ENCODE data around the gene RIPOR2. TPM values are rescaled to one million over a fixed set of nuclear protein-coding genes. Genes with fewer than 3 reads are reported as not detected.
A peak's percentile ranks its signal among the peaks of the same experiment; 100 is the strongest.

Gene RIPOR2
- total and polyA plus RNA-seq, 2 donors (not counting 3 experiments of a cell fraction or from before 2014, with no cell fraction given), result 0.10 TPM; not detected in 1

DNA sequence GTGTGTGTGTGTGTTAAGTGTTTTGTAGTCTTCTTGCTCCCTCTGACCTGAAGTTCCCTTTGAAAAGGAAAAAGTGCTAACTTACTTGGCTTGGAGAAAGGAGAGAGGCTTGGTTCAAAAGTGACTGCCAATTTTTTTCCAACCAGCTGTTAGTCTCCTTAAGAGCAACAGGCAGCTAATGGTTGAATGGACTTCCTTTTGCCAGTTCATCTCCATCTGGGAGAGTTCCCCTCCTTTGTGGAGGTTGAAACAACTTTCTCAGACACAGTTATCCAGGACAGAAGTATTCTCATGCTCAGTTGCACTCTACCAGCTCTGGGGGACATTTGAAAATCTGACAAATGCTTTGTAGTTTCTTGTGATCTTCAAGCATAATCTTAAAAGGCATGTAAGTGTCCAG is 4.5 kb downstream of the RIPOR2 start:
- H3K79me2 ChIP-seq (ENCODE audit: control insufficient read depth, insufficient read depth, low read length), result no peaks in the 10 kb centered on the region
- H4K20me1 ChIP-seq (replicated peaks; ENCODE audit: control insufficient read depth, extremely low read depth, insufficient read depth, low read length), result no peaks in the 10 kb centered on the region
- FAIRE-seq, result no peak
- no peaks in the 10 kb centered on the region for H3K36me3 ChIP-seq (ENCODE audit: control insufficient read depth in 2 of 2, extremely low read depth in 1 of 2, insufficient read depth in 2 of 2, low read length in 2 of 2)
- no peak overlapping the region for H2AFZ ChIP-seq (ENCODE audit: low read depth, low read length)
- no peak overlapping the region for H3K4me2 ChIP-seq (ENCODE audit: insufficient read depth, low read length)
- peak; percentile 27 for DNase-seq (ENCODE audit: low read depth, low spot score)
- intact Hi-C loops (cut with micrococcal nuclease) (loop anchor here (5.0 kb wide), 1 partner anchor 86 kb away; no protein-coding TSS in a partner anchor), dilution Hi-C loops (cut with MboI; ENCODE audit: extremely low pct_ligation_motif_present, low sequenced_read_pairs) (no loop called here)
- no peaks in the 10 kb centered on the region for H3K9me3 ChIP-seq (replicated peaks; ENCODE audit: control insufficient read depth, insufficient read depth, low read length)
- H3K4me1 ChIP-seq (ENCODE audit: control insufficient read depth, extremely low read depth, insufficient read depth, low read length), result no peaks in the 10 kb centered on the region
- no peak overlapping the region for H3K9ac ChIP-seq (replicated peaks; ENCODE audit: extremely low read depth, insufficient read depth, low read length)
- H3K4me3 ChIP-seq (replicated peaks in 1 of 3; ENCODE audit: insufficient read depth in 1 of 3, low read depth in 1 of 3, low read length in 3 of 3), result no peak overlapping the region
- POLR2A ChIA-PET, result no interaction called here
- BruUV-seq (replicated peaks), result no TSS peak
- TF ChIP-seq GATA2 (IDR thresholded peaks at IDR 0.05; ENCODE audit: insufficient read depth, insufficient read length, low read depth, low read length), result no peak
- TF ChIP-seq, protein P1, sequence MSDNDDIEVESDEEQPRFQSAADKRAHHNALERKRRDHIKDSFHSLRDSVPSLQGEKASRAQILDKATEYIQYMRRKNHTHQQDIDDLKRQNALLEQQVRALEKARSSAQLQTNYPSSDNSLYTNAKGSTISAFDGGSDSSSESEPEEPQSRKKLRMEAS (IDR thresholded peaks at IDR 0.05; ENCODE audit: insufficient read depth, insufficient read length), result no peak
- TF ChIP-seq POLR2A (IDR thresholded peaks at IDR 0.05; ENCODE audit: low read depth, low read length), result no peak
- TF ChIP-seq, protein P2, sequence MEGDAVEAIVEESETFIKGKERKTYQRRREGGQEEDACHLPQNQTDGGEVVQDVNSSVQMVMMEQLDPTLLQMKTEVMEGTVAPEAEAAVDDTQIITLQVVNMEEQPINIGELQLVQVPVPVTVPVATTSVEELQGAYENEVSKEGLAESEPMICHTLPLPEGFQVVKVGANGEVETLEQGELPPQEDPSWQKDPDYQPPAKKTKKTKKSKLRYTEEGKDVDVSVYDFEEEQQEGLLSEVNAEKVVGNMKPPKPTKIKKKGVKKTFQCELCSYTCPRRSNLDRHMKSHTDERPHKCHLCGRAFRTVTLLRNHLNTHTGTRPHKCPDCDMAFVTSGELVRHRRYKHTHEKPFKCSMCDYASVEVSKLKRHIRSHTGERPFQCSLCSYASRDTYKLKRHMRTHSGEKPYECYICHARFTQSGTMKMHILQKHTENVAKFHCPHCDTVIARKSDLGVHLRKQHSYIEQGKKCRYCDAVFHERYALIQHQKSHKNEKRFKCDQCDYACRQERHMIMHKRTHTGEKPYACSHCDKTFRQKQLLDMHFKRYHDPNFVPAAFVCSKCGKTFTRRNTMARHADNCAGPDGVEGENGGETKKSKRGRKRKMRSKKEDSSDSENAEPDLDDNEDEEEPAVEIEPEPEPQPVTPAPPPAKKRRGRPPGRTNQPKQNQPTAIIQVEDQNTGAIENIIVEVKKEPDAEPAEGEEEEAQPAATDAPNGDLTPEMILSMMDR (IDR thresholded peaks at IDR 0.05; ENCODE audit: extremely low read depth in 1 of 2, insufficient read depth in 1 of 2, low read depth in 1 of 2, low read length in 2 of 2), result no peak
- TF ChIP-seq JUN (IDR thresholded peaks at IDR 0.05; ENCODE audit: borderline replicate concordance, insufficient read depth, insufficient read length, low read depth), result no peak
- no peak for TF ChIP-seq FOS (IDR thresholded peaks at IDR 0.05; ENCODE audit: borderline replicate concordance, insufficient read depth, low read length)
- TF ChIP-seq EZH2 (IDR thresholded peaks at IDR 0.05; ENCODE audit: borderline replicate concordance, low read depth, low read length, severe bottlenecking), result no peak
- TF ChIP-seq MYC (IDR thresholded peaks at IDR 0.05; ENCODE audit: low read depth, low read length), result no peak
- no peak for TF ChIP-seq POLR2AphosphoS5 (IDR thresholded peaks at IDR 0.05; ENCODE audit: insufficient read depth, low read depth, low read length)
- H3K27ac ChIP-seq (ENCODE audit: insufficient read depth, low read depth, low read length), result no peak overlapping the region
- H3K27me3 ChIP-seq (ENCODE audit: control insufficient read depth in 2 of 2, insufficient read depth in 2 of 2, low read length in 2 of 2), result peaks cover 0 to 3% of the 10 kb centered on the region in 2 experiments
- no peaks in the 10 kb centered on the region for H3K9me1 ChIP-seq (replicated peaks; ENCODE audit: control insufficient read depth, extremely low read depth, insufficient read depth, low read length)
- CTCF ChIA-PET, result interaction anchor here (1.0 kb wide), 1 partner anchor 10 kb away, joined by 3 read pairs; no protein-coding TSS in a partner anchor

Data from endothelial cell of umbilical vein (primary cell).